Superior temporal gyrus (tissue), 1 donor: Measurements from ENCODE around the gene IFT25.

Experiments used
- DNase-seq: peaks from one replicate; pipeline ENCODE4 v3.0.0-alpha.2; 2016; ENCODE audit errors: extremely low spot score

The IFT25 gene

DNA sequence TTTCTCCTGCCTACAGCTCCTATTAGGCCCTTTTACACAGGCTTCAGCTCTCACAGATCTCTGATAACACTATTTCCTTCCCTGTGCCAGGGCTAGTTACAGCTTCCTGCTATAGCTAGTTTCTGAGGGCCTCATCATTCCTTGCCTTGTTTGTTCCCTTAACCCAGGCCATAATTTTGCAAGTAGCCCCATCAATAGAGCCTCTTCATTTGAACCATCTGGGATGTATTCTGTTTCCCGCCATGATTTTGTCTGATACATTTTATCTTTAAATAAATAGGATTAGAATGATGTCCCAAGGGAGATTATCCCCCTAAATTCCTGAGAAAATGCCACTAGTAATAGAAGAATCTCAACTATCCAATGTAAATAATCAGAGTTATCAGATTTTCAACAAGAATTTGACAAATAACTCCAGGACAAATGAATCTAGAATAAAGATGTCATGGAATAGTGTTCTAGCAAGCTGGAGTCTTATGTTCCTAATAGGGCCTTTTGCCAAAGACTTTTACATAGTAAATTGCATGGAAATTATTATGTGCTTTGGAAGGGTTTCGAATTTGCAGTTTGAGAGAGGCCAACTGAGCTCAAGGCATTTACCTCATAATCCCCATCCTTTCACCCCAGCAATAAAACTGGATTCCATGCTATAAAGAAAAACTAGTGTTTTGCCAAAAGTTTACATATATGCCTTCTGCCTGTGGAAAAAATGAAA is 16.1 kb downstream of the IFT25 start:
- no peak for DNase-seq

DNA sequence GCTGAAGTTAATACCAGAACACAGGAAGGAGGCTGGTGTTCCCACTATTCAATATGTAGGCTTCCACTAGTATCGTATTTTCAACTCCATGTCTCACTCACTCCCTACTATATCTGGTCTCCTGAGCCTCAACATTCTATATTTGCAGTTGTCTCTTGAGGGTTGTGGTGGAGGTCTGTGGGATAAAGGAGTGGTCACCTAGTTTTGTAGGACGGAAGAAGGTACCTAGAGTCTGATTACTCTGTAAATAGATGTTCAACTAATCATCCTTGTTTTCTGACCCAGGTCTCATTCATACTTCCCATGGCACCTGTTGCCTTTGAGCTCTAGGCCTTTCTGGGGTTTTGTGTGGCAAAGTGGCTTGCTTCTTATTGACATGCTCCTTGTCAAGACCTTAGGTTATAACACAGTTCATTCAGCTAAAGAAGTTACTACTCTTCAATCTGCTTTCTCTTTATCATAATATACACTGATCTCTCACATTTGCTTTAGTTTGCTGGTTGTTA is 18.1 kb downstream of the IFT25 start:
- no peak for DNase-seq

DNA sequence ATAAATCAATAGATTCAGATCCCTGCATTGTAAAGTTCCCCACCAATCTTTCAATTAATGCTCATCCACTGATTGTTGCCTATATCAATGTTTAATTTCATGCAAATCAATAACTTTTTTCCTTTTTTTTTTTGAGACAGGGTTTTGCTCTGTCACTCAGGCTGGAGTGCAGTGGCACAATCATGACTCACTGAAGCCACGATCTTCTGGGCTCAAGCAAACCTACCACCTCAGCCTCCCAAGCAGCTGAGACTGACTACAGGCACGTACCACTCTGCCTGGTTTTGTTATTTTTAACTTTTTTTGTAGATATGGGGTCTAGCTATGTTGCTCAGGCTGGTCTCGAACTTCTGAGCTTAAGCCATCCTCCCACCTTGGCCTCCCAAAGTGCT is 25.8 kb downstream of the IFT25 start:
- DNase-seq: no peak

DNA sequence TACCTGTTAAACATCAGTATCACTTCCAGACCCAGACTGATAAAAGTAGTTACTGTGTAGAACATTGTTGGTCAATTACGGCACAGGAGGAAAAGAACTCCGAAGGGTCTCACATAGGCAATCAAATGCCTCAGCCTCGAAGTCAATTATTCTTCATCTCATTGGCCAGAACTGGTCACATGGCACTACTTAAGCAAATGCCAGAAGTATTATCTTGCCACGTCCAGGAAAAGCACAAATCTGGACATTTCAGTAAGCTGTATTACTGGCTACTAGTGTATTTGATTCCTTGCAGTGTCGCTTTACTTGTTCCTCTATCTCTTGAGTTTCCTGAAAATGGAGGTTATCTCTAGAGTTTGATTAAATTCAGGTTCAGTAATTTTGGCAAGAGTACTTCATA is 27.2 kb downstream of the IFT25 start:
- DNase-seq: no peak

DNA sequence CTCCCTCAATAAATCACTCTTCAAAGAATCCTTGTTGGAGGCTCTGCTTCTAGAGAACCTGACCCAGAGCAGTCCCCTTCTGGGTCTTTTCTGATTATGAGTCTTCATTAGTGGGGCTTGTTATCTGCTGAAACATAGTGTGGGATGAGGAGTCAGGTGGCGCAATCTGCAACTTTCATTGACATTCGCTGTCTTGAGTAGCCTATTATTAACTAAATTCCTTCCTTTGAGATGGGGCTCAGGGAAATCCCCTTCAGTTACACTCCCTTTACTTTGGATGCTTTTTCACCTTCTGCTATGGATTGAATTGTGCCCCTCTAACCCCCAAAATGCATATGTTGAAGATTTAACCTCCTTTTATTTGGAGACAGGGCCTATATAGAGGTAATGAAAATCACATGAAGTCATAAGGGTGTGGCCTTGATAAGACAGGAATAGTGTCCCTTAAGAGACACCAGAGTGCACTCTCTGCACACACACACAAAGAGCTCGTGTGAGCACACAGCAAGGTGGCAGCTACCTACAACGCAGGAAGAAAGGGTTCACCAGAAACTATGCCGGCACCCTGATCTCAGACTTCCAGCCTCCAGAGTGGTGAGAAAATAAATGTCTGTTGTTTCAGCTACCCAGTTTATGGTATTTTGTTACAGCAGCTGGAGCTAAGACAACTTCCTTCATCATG is 32.0 kb downstream of the IFT25 start:
- peak; percentile 30 for DNase-seq

DNA sequence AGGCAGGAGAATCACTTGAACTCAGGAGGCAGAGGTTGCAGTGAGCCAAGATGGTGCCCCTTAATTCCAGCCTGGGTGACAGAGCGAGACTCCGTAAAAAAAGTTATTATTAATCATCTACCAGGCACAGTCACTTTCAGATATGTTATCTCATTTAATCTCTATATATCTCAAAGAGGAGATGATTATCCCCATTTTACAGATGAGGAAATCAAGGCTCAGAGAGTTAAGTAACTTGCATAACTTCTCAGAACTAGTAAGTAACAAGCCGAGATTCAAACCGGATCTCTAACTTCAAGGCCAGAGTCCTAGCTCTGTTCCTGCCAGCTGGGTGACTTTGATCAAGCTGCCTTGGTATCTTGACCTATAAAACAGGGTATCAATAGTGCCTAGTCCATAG is 34.1 kb downstream of the IFT25 start:
- no peak for DNase-seq

DNA sequence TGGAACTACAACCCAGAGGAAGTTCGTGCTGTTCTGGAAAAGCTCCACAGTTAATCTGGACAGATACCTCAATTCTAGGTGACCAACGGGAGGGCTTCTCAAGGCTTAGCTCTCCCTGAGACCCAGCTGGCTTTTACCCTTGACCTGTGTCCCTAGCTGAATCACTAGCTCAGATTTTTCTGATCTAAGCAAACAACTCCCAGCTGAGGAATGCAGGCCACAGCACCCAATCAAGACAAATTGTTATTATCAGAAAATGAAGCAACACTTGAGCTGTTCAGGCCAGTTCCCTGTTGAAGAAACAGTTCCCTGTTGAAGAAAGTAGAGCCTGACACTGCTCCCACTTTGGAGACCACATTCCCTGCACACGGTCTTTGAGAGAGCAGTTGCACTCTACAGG is 35.6 kb downstream of the IFT25 start:
- DNase-seq: no peak

DNA sequence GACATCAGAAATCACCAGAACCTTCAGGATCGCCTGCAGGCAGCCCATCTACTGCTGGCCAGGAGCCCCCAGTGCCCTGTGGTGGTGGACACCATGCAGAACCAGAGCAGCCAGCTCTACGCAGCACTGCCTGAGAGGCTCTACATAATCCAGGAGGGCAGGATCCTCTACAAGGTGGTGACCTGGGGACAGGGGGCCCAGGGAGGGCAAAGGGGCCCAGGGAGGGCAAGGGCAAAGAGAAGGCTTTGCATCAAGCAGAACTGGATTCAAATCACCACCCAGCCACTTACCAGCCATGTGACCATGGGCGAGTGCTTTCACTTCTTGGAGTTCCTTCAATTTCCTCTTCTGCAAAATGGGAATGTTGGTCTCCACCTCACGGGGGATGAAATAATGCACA is 39.4 kb downstream of the IFT25 start:
- no peak for DNase-seq

DNA sequence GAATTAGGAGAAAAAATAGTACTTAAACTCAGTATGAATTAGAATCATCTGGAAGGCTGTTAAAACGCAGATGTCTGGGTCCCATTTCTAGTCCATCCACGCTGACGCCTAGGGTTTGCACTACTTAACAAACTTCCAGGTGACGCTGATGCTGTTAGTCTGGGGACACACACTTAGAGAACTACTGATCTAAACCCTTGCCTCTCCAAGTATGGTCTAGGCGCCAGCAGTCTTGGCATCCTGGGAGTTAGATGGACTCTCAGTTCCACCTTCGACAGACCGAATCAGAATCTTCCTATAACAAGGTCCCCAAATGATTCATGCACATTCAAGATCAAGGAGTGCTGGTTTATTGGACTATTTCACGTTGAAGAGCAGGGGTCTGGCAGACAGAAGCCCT is 40.0 kb downstream of the IFT25 start:
- no peak for DNase-seq

DNA sequence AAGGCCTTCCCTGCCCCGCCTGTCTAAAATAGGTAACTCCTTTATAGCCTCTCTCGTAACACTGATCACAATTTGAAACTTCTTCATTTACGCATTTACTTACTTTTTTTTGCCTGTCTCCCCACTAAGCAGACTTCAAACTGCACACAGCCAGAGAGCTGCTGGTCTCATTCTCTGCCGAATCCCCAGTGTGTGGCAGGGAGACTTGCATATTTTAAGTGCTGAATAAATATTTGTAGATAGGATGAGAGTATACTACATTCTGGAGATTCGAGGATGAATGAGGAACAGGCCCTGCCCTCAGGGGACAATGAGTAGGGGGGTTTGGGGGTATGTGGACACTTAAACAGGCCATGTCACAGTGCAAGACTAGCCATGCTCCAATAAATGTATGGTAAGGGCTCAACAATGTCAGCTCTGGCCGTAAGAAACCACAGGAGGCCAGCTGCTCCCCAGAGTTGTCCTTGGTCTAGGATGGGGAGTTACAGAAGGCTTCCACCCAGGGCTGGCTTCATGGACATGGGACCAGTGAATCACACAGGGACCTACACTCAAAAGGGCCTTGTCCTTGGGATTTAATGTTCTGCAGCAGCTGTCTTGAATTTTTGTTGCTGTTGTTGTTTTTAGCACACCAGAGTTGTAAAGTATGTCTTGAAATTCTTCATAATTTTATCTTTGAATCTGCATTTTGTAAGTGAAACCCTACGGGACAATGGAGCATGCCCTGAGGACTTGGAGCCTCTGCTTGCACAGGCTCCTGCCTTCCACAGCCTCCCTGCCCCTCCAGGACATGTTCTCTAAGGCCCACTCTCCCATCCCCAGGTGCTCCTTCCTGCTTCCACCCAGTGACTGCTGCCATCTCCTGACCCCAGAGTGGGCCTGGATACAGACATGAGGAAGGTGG is 43.0 kb downstream of the IFT25 start:
- DNase-seq: no peak

DNA sequence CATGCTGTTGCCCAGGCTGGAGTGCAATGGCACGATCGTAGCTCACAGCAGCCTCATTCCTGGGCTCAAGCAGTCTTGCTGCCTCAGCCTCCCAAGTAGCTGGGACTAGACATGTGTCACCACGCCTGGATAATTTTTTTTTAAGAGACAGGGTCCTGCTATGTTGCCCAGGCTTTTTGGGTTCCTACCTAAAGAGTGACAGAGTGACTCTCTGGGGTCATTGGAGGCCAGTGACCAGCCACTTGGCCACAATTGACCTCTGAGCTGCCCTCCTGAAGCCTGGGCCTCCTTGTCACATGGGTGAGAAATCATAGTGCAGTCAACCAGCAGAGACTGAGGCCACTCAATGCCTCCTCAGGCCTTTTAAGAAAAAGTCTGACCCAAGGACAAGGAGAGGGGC is 45.8 kb downstream of the IFT25 start:
- DNase-seq: no peak

DNA sequence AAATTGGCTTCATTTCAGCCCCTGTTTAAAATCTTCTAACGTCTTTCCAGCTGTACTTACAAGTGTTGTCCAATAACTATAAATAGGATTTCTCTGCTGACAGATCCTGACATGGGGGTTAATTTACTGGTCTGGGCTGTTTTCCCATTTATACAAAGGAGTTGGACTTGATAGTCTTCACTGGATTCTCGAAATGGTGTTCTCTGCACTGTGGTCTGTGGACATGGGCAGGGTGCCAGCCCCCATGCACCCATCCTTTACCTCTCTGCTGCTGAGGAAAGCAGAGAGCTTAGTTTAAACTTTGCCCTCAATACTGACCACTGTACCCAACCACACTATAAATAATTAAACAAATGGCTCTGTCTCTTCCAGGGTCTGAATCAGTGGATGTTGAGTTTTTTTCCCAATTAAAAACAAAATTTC is 46.3 kb downstream of the IFT25 start:
- no peak for DNase-seq

DNA sequence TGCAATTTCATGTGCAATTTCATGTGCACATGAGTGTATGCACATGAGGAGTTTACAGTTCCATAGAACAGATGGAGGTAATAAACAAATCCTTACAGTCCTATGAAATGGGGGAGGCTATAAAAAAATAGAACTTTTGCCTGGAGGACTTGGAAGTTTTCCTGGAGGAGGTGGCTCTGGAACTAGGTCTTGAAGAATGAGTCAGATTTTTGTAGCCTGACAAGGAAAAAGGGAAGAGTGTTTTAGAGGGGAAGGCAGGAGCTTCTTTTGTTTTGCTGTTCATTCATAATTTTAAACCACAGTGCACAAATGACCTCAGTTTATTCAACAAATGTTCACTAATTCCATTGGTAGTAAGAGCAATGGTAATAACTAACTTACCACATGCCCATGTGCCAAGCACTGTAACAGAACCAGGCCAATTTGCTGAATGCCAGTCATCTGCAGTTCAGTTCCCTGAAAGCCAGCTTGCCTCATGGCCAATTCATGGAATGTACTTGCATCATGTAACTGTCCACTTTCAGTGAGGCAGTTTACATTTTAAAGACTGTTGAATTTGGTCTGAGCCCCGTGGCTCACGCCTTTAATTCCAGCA is 48.8 kb downstream of the IFT25 start:
- DNase-seq: peak; percentile 69

DNA sequence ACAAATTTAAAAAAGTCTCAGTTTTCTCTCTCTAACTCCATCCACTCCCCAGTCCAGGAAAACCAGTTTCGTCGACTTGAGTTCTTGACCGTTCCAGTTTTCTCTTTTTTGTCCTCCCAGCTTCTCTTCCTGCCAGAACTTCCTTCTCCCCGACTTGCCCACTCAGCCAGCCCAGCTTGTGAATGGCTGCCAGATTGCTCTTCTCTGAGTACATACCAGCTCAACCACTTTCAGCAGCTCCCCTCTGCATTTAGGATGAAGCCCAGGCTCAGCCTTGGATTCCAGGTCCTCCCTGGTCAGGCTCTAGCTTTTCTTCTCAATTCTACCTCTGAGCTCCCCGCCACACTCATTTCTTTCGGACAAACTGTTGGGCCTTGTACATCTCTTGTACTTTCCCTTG is 50.1 kb downstream of the IFT25 start:
- no peak for DNase-seq

DNA sequence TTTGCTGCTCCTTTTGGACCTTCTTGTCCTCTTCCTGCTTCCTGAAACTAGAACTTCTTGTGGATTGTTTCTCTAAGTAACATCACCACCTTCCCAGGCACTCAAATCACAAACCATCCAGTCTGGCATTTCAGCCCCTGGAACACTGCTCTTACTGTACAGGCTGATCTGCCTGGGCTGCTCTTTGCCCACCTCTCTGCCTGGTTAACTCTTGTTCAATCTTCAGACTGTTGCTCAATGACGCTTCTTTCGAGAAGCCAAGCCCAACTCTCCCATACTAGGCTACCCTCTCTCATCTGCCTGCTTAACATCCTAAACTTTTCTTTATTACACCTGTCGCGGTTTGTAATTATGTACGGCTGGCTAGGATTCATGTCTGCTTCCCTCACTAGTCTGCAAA is 50.9 kb downstream of the IFT25 start:
- DNase-seq: no peak

DNA sequence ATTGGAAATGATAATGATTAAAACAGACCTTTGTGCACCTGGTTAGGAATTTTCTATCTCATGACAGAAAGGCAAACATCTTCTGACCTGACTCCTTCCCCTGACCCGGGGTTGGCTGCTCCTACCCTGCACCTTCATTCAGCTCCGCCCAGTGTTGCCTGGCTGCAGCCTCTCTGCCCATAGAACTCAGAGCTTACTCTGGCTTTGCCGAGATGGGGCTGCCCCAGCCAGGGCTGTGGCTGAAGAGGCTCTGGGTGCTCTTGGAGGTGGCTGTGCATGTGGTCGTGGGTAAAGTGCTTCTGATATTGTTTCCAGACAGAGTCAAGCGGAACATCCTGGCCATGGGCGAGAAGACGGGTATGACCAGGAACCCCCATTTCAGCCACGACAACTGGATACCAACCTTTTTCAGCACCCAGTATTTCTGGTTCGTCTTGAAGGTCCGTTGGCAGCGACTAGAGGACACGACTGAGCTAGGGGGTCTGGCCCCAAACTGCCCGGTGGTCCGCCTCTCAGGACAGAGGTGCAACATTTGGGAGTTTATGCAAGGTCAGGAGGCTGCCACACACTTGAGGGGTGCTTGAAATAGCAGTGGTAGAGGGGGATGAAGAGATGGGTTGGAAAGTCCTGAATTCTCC is 51.4 kb downstream of the IFT25 start, which contains the start of gene DIO1:
Gene DIO1, plus strand, starts transcription at position 189 of the 638 bp plus-strand sequence. Its CDS starts 24 bp downstream, at position 213.
- DNase-seq: no peak

DNA sequence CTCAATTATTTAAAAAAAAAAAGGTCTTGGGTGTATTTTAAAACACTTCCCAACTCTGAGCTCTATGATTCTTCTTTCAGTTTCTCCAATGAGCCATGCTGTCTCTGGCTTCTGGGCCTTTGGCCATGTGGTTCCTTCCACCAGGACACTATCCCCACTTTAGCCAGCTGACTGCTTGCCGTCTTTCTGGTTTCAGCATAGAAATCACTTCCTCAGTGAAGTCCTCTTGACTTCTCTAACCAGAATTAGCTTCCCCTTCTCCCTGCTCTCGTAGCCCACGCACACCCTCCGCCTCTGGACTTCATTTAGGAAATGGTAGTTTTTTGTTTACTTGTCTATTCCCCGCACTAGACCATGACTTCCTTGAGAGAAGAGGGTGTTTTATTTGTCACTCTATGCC is 52.6 kb downstream of the IFT25 start:
- DNase-seq: no peak

DNA sequence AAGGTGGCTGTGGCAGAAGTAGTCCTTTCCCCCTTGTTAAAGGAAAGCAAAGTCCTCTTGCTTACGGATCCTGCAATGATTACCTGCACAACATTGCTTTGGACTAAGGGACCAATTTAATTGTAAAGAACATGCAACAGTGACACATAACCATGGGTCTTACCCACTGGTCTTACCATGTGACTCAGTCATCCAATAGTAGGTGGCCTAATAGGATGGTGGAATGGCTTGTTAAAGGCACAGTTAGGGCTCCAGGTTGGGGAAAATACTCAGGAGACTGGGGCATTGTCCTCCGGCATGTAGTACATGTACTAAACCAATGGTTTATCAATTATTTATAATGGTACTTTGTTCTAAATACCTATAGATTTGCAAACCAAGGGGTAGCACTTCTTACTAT is 53.8 kb downstream of the IFT25 start:
- DNase-seq: no peak

DNA sequence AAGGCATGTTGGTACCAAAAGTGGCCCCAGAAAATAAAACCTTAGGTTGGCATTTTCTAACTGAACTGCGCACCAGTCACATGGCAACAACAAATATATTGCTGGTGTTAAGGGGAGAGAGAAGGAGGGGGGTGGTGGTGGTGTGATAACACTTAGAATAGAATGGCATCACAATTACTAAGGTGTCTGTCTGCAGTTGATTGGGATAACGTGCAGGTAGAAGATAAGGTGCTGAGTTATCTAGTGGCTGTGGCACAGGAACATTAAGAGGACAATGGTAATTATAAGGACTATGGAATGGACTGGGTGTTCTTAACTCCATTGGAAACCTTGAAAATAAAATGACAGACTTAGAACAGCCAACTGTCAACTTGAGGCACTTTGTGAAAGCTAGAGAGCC is 54.5 kb downstream of the IFT25 start:
- no peak for DNase-seq

DNA sequence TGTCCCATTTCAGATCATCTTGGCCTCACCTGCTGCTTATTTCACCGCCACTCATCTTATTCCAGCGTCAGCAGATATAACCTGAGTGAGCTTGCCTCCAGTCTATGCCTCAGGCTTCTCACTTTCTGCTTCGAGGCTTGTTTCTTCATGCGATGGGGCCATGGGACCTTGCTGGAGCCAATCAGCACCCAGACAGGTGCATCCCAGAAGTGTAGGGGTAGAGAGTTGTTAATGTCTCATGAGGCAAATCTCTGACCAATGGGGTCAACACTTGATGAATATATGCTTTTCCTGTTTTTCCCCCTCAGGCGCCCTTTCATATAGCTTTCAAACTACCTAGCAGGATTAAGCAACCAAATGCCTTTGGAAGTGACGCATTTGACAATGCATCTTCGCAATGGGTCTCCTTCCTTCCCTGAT is 55.0 kb downstream of the IFT25 start:
- DNase-seq: no peak
